K562 treated with DMSO at 1 percent for 48 hours (cell line): Measurements from ENCODE around the gene FMNL2. TPM values are rescaled to one million over a fixed set of nuclear protein-coding genes. Genes with fewer than 3 reads are reported as not detected.

Experiments used
- total RNA-seq: library from RNA; unstranded; fragments of 300-600 nt; gene quantifications from 2 replicates; pipeline ENCODE4 v1.2.3, GENCODE V29; 2022; ENCODE audit warnings: low replicate concordance; ENCODE audit errors: extremely low read depth

Gene FMNL2
- not detected in 2 replicates for total RNA-seq

GRCh38 chr2:152335016-152335725 lies at the start of gene FMNL2:
Gene FMNL2, plus strand, starts transcription at chr2:152335174.

Other genes starting within 250 kb of the FMNL2 start
- gene CACNB4, start 236.1 kb upstream of the FMNL2 start, total RNA-seq: not detected in 2 replicates
- gene STAM2, start 159.4 kb upstream of the FMNL2 start, total RNA-seq: not detected in 2 replicates